ENCODE data around the gene C17orf58. TPM values are rescaled to one million over a fixed set of nuclear protein-coding genes. Genes with fewer than 3 reads are reported as not detected.

The C17orf58 gene
- total and polyA plus RNA-seq, 2 donors (not counting 1 experiment from before 2014, with no cell fraction given): 1.0 to 2.8 TPM

DNA sequence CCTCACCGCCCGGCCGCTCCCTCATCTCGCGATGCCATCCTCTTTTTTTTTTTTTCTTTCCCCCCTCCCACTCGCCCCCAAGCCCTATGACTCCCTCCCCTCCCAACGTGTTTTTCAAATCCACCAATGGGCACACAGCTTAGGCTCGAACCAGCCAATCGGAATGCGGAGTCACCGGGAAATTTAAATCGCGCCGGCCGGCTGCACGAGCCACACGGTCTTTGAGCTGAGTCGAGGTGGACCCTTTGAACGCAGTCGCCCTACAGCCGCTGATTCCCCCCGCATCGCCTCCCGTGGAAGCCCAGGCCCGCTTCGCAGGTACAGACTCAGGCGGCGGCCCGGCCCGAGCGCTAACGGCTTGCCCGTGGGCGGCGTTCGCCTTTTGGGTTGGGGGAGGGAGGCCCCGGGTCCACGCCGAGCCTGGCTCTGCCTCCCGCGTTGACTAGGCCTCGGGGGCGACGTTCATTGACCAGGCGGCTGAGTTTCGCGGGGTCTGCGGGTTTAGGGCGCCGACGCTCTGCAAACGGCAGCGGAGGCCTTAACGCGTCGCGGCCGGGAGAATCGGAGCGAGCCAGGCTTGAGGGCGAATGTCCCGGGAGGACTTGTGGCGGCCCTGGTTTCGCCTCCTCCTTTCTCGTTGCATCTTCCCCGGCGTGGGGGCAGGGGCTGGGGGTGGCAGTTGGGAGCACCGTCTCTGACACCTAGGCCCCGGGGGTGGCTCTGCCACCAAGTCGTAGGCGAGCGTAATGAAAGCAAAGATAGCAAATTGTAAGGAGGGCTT, 39.4 kb upstream of the C17orf58 start, which contains the start of gene KPNA2:
TSS of gene KPNA2 (plus strand) at position 213 of the 781 bp plus-strand sequence. CDS start 1,398 bp downstream, outside the sequence.
- Histone ChIP-seq H3K36me3 (replicated peaks in 1 of 2; ENCODE audit: control extremely low read depth in 1 of 2, control insufficient read depth in 1 of 2, extremely low read depth in 1 of 2, insufficient read depth in 2 of 2, low read length in 1 of 2) (peaks cover 0 to 13% of the 10 kb centered on the region in 2 experiments), H3K4me1 (ENCODE audit: control insufficient read depth in 2 of 2, insufficient read depth in 2 of 2, low read length in 2 of 2) (peaks cover 7 to 9% of the 10 kb centered on the region in 2 donors), H3K79me2 (ENCODE audit: control insufficient read depth, insufficient read depth, low read length) (peaks cover 20% of the 10 kb centered on the region), H3K4me3 (ENCODE audit: control extremely low read depth in 1 of 5, extremely low read depth in 1 of 5, insufficient read depth in 1 of 5, low read depth in 2 of 5, low read length in 4 of 5) (peak within 1 kb of the TSS; percentile 68 to 98 (median 88)), H3K9ac (ENCODE audit: low read length) (peak within 1 kb of the TSS; percentile 92), H3K9me3 (ENCODE audit: control extremely low read depth in 1 of 3, control insufficient read depth in 2 of 3, insufficient read depth in 1 of 3, low read length in 2 of 3) (no peaks in the 10 kb centered on the region), H4K20me1 (ENCODE audit: control insufficient read depth, insufficient read depth, low read length, poor library complexity, severe bottlenecking) (no peaks in the 10 kb centered on the region), H3K4me2 (replicated peaks; ENCODE audit: low read depth, low read length, poor library complexity, severe bottlenecking) (peak within 1 kb of the TSS; percentile 94), H2AFZ (ENCODE audit: insufficient read depth, low read depth, low read length, poor library complexity, severe bottlenecking) (peak within 1 kb of the TSS; percentile 96), H3K27me3 (replicated peaks in 1 of 4; ENCODE audit: control extremely low read depth in 1 of 4, control insufficient read depth in 3 of 4, insufficient read depth in 4 of 4, low read length in 3 of 4) (no peaks in the 10 kb centered on the region), H3K27ac (ENCODE audit: low read length in 2 of 2) (peak within 1 kb of the TSS; percentile 75 to 77)
- H3K27me3 Mint-ChIP-seq: no peaks in the 10 kb centered on the region
- TF ChIP-seq, protein P1, sequence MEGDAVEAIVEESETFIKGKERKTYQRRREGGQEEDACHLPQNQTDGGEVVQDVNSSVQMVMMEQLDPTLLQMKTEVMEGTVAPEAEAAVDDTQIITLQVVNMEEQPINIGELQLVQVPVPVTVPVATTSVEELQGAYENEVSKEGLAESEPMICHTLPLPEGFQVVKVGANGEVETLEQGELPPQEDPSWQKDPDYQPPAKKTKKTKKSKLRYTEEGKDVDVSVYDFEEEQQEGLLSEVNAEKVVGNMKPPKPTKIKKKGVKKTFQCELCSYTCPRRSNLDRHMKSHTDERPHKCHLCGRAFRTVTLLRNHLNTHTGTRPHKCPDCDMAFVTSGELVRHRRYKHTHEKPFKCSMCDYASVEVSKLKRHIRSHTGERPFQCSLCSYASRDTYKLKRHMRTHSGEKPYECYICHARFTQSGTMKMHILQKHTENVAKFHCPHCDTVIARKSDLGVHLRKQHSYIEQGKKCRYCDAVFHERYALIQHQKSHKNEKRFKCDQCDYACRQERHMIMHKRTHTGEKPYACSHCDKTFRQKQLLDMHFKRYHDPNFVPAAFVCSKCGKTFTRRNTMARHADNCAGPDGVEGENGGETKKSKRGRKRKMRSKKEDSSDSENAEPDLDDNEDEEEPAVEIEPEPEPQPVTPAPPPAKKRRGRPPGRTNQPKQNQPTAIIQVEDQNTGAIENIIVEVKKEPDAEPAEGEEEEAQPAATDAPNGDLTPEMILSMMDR (IDR thresholded peaks at IDR 0.05): no peak
- TF ChIP-seq EZH2 (IDR thresholded peaks at IDR 0.05; ENCODE audit: borderline replicate concordance, insufficient read depth, low read depth, low read length, poor library complexity, severe bottlenecking): no peak
- ChIA-PET POLR2A (interaction anchor here (0.6 to 1.2 kb wide), 4 partner anchors 37 to 741 kb away, joined by 3 to 6 read pairs (median 3); partner anchors contain the start of gene PRKAR1A), CTCF (interaction anchor here (1.1 to 1.4 kb wide), 3 partner anchors 137 to 201 kb away, joined by 3 to 6 read pairs (median 3); no protein-coding TSS in a partner anchor)
- peaks cover 11% of the 10 kb centered on the region for H3K4me1 Mint-ChIP-seq
- WGBS (ENCODE audit: insufficient coverage): under 1% methylated on average over 69 of the region's 72 CpGs
- peak; percentile 88 for ATAC-seq (ENCODE audit: low read depth)
- DNase-seq: peak; percentile 96
- peak within 1 kb of the TSS; percentile 95 for H3K4me3 Mint-ChIP-seq
- H3K27ac Mint-ChIP-seq: peak within 1 kb of the TSS; percentile 67
- intact Hi-C loops (cut with micrococcal nuclease): loop anchor here (1.0 to 10.0 kb wide), 8 partner anchors 15 to 477 kb away; partner anchors contain the start of genes AMZ2, NOL11, PRKAR1A and WIPI1
- H3K9me3 Mint-ChIP-seq (ENCODE audit: insufficient read depth): no peaks in the 10 kb centered on the region

Data from B cell (primary cell).